Activated T-helper 2 cell treated with anti-CD3 and anti-CD28 coated beads, Interferon-gamma antibody, Interleukin-2, Interleukin-4, amounts not matched to agents 10 μg/mL and 5 μg/mL and 100 μg/mL, durations not matched to agents 14 hours and 24 hours and 36 hours (primary cell): ENCODE measurements around the gene REXO1. TPM values are rescaled to one million over a fixed set of nuclear protein-coding genes. Genes with fewer than 3 reads are reported as not detected.

Experiments
- DNase-seq: peaks from one replicate; pipeline ENCODE4 v3.0.0; 2021; ENCODE audit warnings: low spot score
- H3K27ac Mint-ChIP-seq: one replicate; pipeline ENCODE4 v1.8.0; 2021; ENCODE audit warnings: mixed read lengths
- H3K27me3 Mint-ChIP-seq: one replicate; pipeline ENCODE4 v1.8.0; 2021; ENCODE audit warnings: low read depth, mixed read lengths
- H3K36me3 Mint-ChIP-seq: one replicate; pipeline ENCODE4 v1.8.0; 2021; ENCODE audit warnings: low read depth, mixed read lengths
- H3K4me1 Mint-ChIP-seq: one replicate; pipeline ENCODE4 v1.8.0; 2021; ENCODE audit warnings: low read depth, mixed read lengths
- H3K4me3 Mint-ChIP-seq: one replicate; pipeline ENCODE4 v1.8.0; 2021; ENCODE audit warnings: low read depth, mild to moderate bottlenecking, moderate library complexity, mixed read lengths
- H3K9me3 Mint-ChIP-seq: one replicate; pipeline ENCODE4 v1.8.0; 2021; ENCODE audit warnings: mixed read lengths
- intact Hi-C: fragments of 100-400 bp; cut with micrococcal nuclease; formaldehyde crosslinking; loops from one replicate; pipeline ENCODE4 v1.15.1; 2023
- total RNA-seq: library from RNA; stranded (reverse); gene quantifications from 2 replicates; pipeline ENCODE4 v1.2.3, GENCODE V29; 2022

REXO1 gene
- total RNA-seq, 1 donor from 2014 or later, result 55.2 TPM

DNA sequence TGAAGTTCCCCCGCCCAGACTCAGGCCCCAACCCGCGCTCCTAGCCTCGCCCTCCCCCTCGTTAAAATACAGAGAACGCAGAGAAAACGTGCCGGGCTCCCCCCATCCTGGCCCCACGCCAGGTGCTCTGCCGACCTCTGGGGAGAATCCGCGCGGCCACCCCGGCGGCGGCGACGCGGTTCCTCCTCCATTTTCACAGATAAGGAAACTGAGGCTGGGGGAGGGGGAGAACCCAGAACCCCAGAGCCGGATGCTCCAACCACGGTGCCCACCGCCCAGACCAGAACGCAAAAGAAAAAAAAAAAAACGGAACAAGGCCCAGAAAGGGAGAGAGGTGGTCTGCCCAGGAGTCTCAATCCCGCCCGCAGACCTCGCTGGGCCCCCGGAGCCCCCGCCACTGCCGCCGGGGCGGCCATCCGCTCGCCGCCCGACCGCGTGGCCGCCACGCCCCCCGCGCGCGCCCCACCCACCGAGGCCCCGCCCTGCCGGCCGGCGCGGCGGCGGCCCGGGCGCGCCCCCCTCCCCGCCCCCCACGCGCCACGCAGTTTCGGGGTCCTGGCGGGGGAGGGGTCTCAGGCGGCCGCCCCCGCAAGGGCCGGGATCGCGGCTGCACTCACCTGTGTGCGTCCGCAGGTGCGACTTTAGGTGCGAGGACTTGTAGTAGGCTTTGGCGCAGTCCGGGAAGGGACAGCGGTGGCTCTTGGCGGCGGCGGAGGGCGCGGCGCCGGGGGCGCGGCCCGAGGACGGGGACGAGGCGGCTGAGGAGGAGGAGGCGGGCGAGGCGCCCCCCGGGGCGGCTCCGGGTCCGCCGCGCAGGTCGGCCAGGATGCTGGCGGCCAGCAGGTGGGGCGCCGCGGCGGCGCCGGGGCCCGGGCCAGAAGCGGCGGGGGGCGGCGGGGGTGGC, 14.4 kb upstream of the REXO1 start:
- peak; percentile 54 for DNase-seq
- Mint-ChIP-seq H3K27me3 (no peaks in the 10 kb centered on the region), H3K36me3 (no peaks in the 10 kb centered on the region), H3K4me3 (peak overlapping the region; percentile 96), H3K9me3 (no peaks in the 10 kb centered on the region), H3K27ac (peak overlapping the region; percentile 91), H3K4me1 (peaks cover 12% of the 10 kb centered on the region)
- intact Hi-C loops, result loop anchor here (1.0 kb wide), 1 partner anchor 7 kb away; no protein-coding TSS in a partner anchor

DNA sequence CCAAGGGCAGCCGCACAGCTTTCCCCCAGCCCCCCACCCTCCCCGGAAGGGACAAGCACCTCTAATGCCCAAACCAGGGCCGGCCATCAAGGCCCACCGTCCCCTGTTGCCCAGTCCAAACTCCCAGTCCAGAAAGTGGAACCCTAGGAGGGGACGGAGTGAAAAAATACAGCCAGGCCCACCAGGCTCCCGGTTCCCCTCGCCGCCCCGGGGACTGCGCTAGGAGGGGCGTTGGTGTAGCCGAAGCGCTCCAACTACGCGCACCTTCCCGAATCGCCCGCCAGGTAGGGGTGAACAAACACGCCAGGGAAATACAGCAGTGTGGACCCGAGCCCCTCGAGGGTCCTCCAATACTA, 13.8 kb upstream of the REXO1 start:
- Mint-ChIP-seq H3K27me3 (no peaks in the 10 kb centered on the region), H3K4me3 (peak overlapping the region; percentile 96), H3K9me3 (no peaks in the 10 kb centered on the region), H3K27ac (peak overlapping the region; percentile 91), H3K36me3 (no peaks in the 10 kb centered on the region), H3K4me1 (peaks cover 12% of the 10 kb centered on the region)
- no peak for DNase-seq
- intact Hi-C loops, result no loop called here

DNA sequence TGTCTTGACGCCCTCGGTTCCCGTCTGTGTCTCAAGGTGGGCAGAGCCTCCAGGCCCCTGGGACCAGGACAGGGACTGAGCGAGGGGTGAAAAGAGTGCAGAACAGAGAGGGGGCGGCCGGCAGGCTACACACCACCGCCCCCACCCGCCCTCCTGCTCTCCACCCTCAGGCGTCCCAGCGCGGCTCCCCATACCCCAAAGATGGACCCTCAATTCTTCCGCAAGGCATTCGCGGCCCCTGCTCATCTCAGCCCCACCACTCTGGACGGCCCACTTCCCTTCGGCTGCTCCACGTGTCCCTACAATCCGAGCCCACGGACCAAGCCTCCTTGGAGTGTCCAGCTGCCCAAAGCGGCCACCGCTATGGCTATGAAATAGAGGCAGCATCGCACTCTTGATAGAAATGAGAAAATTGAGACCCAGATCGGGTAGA, 13.3 kb upstream of the REXO1 start:
- Mint-ChIP-seq H3K9me3 (no peaks in the 10 kb centered on the region), H3K27me3 (no peaks in the 10 kb centered on the region), H3K4me1 (peaks cover 12% of the 10 kb centered on the region), H3K27ac (peak overlapping the region; percentile 21), H3K36me3 (no peaks in the 10 kb centered on the region), H3K4me3 (peak overlapping the region; percentile 96)
- no peak for DNase-seq
- intact Hi-C loops, result no loop called here

DNA sequence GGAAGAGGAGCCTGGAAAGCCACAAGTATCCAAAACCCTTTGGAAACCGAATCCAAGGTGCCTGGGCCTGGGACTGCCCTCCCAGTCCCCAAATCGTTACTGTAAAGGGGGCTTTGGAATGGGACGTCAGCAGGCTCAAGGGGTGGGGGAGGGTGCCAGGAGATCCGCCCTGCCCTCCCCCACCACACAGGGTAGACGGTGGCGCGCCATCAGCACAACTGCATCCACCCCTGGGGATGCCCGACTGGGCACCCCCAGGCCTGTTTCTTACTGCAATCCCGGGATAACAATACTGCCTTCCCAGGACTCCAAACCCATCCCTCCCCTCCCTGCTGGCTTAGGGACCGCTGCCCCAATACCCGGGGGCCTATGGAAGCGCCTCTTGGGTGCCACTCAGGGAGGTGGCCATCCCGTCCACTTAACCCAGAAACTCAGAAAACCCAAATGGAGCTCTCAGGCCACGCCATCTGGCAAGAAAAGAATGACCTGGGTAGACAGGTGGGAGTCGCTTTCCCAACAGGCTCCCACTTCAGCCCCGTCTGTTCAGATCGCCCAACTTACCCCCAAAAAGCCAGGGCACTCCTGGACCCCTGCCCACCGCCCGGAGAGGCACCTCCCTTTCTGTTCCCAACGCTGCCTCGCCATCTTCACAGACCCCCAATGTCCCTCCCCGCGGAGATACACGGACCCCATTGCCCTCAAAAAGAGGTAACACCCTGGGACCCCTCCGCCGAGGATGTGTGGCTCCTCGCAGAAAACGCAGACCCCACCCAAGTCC, 12.7 kb upstream of the REXO1 start:
- Mint-ChIP-seq H3K9me3 (no peaks in the 10 kb centered on the region), H3K4me1 (peaks cover 12% of the 10 kb centered on the region), H3K27ac (no peak overlapping the region), H3K27me3 (no peaks in the 10 kb centered on the region), H3K4me3 (peak overlapping the region; percentile 96), H3K36me3 (no peaks in the 10 kb centered on the region)
- intact Hi-C loops, result no loop called here
- no peak for DNase-seq

DNA sequence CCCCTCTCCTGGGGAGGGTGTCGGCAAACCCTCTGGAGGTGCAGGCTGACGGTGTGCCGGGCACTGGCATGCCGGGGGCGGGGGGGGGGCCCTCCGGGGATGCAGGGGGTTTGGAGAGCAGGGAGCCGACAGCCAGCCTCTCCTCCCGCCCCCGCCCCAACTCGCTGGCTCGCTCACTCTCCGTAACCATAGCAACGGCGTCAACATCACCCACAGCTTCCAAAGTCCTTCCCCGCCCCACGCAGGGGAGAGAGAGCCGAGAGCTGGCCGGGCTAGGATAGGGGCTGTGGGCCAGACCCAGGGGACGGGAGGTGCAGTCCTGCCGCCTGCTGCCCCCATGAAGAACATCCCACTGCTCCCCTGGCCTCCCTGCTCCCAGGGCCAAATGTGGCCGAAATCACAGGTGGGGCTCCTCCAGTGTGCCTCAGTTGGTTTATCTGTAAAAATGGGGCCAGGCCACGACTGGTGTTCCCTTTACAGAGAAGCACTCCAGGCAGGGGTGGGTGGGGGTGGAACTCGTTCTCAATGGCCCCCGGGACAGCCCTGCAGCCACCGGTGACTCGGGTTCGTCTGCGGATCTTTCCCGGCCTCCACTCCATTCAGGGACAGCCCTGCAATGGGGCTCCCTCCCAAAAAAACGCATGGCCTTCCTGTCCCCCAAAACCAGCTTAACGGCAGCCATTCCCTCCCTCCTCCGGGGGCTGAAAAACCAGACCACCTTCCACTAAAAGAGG, 11.9 kb upstream of the REXO1 start:
- peaks cover 12% of the 10 kb centered on the region for H3K4me1 Mint-ChIP-seq
- no peak overlapping the region for H3K27ac Mint-ChIP-seq
- intact Hi-C loops, result no loop called here

DNA sequence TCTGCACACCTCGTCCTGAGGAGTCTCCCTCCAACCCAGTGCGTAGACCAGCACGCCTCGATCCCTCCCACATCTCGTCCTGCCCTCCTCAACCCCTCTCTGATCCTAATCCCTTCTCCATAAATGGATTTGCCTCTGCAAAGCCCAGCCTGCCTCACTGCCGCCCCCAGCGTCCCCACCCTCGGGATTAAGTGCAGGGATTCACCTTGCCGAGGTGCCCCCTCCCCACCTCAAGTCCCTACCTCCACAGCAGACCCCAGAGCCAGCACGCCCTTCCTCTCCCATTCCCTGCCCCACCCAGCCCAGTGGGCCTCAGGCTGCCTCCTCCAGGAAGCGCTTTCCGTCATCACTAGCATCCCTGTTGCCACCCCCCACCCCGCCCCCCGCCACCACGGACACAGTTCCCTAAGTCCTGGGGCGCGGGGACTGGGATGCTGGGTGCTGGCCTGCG, 11.1 kb upstream of the REXO1 start:
- H3K4me1 Mint-ChIP-seq, result peaks cover 17% of the 10 kb centered on the region
- no peak overlapping the region for H3K27ac Mint-ChIP-seq
- H3K36me3 Mint-ChIP-seq, result no peaks in the 10 kb centered on the region
- intact Hi-C loops, result no loop called here
- no peak for DNase-seq
- no peaks in the 10 kb centered on the region for H3K27me3 Mint-ChIP-seq
- H3K4me3 Mint-ChIP-seq, result peak overlapping the region; percentile 0
- H3K9me3 Mint-ChIP-seq, result no peaks in the 10 kb centered on the region

More for the DNA sequence above, 11.9 kb upstream of the REXO1 start:
- peak; percentile 44 for DNase-seq
- H3K9me3 Mint-ChIP-seq, result no peaks in the 10 kb centered on the region
- no peaks in the 10 kb centered on the region for H3K27me3 Mint-ChIP-seq
- H3K4me3 Mint-ChIP-seq, result no peak overlapping the region
- H3K36me3 Mint-ChIP-seq, result no peaks in the 10 kb centered on the region

DNA sequence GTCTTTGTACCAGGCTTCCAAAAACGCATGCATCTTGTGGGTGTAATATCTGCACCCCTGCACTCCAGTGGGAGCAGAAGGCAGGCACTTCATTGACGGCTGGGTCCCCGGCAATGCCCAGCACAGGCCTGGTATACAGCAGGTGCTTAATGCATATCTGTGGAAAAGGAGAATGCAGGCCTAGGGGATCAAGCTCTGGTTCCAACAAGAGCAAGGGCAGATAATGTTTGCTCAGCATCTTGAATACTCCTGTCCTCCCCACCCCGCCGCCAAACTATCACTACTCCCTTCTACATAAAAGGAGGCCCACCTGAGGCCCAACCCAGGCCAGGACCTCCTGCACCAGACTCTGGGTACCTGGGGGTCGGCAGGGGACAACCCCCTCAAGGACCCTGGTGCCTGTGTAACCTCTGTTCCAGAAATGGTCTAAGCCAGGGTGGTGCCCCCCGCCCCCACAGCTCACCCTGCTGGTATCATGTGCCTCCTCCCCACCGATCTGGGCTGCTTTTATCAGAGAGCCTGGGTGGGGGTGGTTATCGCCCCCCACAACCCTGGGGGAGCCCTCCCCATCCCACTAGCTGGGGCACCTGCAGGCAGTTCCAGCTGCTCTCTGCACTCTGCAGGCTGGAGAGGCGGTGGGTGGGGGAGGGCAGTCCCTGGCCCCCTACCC, 10.3 kb upstream of the REXO1 start:
- H3K27ac Mint-ChIP-seq, result peak overlapping the region; percentile 33
- intact Hi-C loops, result no loop called here

DNA sequence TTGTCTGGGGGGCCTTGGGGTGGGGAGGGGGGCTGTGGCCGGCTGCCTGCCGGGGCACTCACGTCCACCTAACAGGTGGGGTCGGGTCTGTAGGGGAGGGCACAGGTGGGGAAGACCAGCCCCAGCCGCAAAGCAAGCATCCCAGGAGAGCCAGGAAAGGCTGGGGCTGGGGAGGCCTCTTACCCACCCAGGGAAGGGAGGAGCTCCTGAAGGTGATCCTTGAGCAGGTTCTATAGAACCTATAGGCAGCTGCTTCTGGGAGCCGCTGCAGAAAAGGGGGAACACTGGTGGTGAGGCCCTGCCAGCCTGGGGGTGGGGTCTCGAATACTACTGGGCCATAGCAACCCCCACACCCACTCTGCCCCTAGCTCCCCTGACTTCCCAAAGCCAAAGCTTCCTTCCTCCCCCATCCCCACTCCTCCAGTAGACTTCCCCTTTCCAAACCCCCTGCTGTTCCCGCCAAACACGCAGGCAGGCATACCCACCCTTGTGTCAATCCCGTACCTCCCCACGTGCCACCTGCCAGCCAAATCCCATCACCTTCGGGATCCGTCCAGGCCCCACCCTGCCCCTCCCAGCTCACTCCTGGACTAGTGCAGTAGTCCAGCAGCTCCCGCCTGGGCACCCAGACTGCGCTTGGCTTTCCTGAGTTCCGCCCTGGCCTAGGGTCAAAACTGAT, 9.5 kb upstream of the REXO1 start:
- intact Hi-C loops, result no loop called here
- peaks cover 22% of the 10 kb centered on the region for H3K4me1 Mint-ChIP-seq
- no peak overlapping the region for H3K27ac Mint-ChIP-seq
- no peaks in the 10 kb centered on the region for H3K27me3 Mint-ChIP-seq
- H3K9me3 Mint-ChIP-seq, result no peaks in the 10 kb centered on the region
- peak overlapping the region; percentile 52 for H3K4me3 Mint-ChIP-seq
- no peak for DNase-seq
- peaks cover 5% of the 10 kb centered on the region for H3K36me3 Mint-ChIP-seq

More for the DNA sequence above, 10.3 kb upstream of the REXO1 start:
- peak overlapping the region; percentile 33 for H3K4me3 Mint-ChIP-seq
- peaks cover under 1% of the 10 kb centered on the region for H3K36me3 Mint-ChIP-seq
- no peaks in the 10 kb centered on the region for H3K27me3 Mint-ChIP-seq
- peaks cover 17% of the 10 kb centered on the region for H3K4me1 Mint-ChIP-seq
- DNase-seq, result no peak
- H3K9me3 Mint-ChIP-seq, result no peaks in the 10 kb centered on the region

DNA sequence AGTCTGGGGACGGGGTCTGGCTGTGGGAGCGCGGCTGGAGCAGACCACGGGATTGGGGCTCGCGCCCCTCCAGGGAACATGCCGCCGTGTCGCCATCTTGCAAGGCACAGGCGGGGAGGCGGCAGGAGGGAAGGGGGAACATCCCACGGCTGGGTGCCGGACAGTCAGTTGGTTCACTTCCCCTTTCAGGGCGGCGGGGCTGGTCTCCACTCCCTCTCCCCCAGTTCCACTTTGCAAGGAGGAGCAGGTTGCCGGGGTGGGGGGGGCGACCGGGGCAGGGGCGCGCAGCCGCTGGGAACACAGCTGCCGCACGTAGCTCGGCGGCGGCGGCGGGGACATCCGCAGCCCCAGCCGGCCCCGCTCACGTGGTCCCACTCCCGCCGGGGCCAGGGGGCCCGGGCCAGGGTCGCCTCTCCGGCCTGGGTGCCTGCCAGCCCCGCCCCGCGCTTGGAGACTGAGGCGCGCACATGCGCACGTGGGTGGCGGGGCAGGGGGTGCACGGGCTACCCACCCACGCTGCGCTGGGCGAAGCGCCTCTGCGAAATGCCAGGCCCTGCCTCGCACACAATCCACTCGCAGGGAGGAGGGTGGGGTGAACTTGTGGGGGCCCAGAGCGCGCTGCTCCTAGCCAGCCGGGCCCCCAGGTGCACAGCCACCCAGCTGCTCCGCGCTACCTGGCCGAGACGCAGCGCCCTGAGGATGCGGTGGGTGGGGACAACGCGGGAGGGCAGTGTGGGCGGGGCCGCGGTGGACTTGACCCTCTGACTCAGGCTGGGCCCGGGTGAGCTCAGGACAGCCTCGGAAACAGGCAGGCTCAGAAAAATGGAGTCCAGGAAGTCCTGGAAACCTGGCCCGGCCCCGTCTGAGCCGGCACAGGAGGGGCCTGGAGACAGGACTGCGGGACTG, 8.7 kb upstream of the REXO1 start:
- intact Hi-C loops, result no loop called here
- H3K4me1 Mint-ChIP-seq, result peaks cover 24% of the 10 kb centered on the region
- no peaks in the 10 kb centered on the region for H3K27me3 Mint-ChIP-seq
- peak overlapping the region; percentile 80 for H3K4me3 Mint-ChIP-seq
- H3K36me3 Mint-ChIP-seq, result peaks cover 5% of the 10 kb centered on the region
- peak overlapping the region; percentile 82 for H3K27ac Mint-ChIP-seq
- peak; percentile 32 for DNase-seq
- H3K9me3 Mint-ChIP-seq, result no peaks in the 10 kb centered on the region

DNA sequence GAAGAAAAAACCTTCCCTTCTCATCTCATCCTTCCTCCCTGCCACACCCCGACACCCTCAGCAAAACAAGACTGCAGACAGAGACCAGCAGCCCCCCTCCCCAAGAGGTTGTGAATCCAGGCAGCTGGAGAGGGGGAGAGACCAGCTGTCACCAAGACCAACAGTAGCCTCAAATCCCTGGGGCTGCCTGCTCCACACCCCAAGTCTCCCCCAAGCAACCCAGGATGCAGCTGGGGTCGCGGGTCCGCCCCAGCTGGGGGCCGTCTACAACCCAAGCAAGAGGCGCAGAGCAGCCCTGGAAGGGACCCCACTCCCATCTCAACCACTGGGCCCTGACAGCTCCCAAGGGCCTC, 8.0 kb upstream of the REXO1 start:
- peaks cover 20% of the 10 kb centered on the region for H3K4me1 Mint-ChIP-seq
- intact Hi-C loops, result no loop called here
- H3K9me3 Mint-ChIP-seq, result no peaks in the 10 kb centered on the region
- peaks cover 5% of the 10 kb centered on the region for H3K36me3 Mint-ChIP-seq
- H3K27ac Mint-ChIP-seq, result peak overlapping the region; percentile 82
- peak overlapping the region; percentile 80 for H3K4me3 Mint-ChIP-seq
- H3K27me3 Mint-ChIP-seq, result no peaks in the 10 kb centered on the region
- no peak for DNase-seq

DNA sequence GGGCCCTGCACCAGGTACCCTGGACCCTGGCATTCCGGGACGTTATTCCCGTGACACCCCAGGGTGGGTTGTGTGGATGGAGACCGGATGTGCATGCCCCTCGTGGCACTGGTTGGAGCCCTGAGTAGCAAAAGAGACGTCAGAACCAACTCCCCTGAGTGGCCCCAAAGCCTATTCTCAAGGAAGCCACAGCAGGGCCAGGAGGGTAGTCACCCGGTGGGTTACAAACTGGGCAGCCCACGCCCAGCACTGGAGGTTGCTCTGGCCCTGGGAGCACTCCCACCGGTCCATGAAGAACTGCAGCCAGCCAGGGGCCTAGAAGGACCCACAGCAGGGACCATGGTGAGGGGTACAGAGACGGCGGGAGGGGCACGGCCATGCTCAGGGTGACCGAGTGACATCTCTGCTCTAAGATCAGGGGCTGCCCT, 7.6 kb upstream of the REXO1 start:
- no peaks in the 10 kb centered on the region for H3K27me3 Mint-ChIP-seq
- H3K36me3 Mint-ChIP-seq, result peaks cover 5% of the 10 kb centered on the region
- peak overlapping the region; percentile 82 for H3K27ac Mint-ChIP-seq
- peaks cover 17% of the 10 kb centered on the region for H3K4me1 Mint-ChIP-seq
- DNase-seq, result peak; percentile 37
- no peaks in the 10 kb centered on the region for H3K9me3 Mint-ChIP-seq
- intact Hi-C loops, result loop anchor here (1.0 kb wide), 1 partner anchor 7 kb away; the partner anchor contains the start of gene KLF16
- H3K4me3 Mint-ChIP-seq, result peak overlapping the region; percentile 80
